GM12873 (cell line): ENCODE measurements around the gene CGB2.
A peak's percentile ranks its signal among the peaks of the same experiment; 100 is the strongest.

Experiments
- CTCF ChIP-seq: IDR thresholded peaks from 2 replicates; pipeline ENCODE4 v1.5.1; 2012; ENCODE audit warnings: low read depth, mild to moderate bottlenecking, moderate library complexity, low read length, control low read depth; ENCODE audit not compliant: insufficient read depth; ENCODE audit errors: missing control alignments

The CGB2 gene

DNA sequence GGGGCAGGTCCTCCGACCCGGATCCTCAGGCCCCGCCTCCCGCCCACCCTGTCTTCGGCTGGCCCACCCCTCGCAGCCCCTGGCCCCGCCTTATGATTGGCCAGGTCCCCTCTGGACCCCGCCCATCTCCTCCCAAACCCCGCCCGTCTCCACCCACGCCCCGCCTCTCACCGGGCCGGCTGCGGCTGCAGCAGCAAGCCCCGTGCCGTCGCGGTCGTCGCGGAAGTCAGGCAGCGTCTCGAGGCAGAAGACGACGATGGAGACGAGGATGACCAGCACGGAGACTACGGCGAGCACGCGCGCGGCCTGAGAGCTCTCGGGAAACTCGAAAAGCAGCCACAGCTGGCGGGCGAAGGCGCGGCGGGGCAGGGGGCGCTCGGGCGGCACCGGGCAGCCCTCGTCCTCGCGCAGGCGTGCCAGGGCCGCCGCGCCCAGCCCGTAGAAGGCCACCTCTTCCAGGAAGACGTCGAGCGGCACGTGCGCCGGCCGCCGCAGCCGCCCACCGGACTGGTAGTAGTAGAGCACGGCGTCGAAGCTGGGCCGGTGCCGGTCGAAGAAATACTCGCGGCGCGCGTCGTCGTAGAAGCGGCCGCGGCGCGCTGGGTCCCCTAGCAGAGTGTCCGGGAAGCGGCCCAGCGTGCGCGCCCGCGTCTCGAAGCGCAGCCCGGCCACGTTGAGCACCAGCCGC, 40.3 kb downstream of the CGB2 start:
- no peak for TF ChIP-seq CTCF

- peak; percentile 44 for TF ChIP-seq CTCF
Observed at GRCh38 chr19:49073514-49074378, 42.1 kb downstream of the CGB2 start.

DNA sequence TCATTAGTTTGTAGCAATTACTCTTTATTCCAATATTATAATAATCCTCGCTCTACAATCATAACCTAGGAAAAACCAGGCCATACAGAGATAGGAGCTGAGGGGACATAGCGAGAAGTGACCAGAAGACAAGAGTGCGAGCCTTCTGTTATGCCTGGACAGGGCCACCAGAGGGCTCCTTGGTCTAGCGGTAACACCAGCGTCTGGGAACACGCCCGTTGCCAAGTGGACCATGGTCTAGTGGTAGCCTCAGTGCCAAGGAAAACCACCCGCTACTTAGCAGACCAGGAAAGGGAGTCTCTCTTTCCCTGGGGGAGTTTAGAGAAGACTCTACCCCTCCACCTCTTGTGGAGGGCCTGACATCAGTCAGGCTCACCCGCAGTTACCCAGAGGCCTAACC, 43.2 kb downstream of the CGB2 start:
- TF ChIP-seq CTCF: peak; percentile 61

DNA sequence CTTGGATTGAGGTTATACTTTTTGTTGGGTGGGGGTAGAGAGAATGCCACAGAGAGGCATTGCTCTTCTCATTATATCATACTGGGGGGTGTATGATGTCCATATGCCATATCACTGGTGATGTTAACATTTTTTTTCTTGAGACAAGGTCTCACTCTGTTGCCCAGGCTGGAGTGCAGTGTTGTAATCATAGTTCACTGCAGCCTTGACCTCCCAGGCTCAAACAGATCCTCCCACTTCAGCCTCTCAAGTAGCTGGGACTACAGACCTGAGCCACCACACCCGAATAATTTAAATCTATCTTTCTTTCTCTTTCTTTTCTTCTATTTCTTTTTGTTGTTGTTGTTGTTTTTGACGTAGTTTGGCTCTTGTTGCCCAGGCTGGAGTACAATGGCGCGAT, 48.7 kb downstream of the CGB2 start:
- no peak for TF ChIP-seq CTCF

DNA sequence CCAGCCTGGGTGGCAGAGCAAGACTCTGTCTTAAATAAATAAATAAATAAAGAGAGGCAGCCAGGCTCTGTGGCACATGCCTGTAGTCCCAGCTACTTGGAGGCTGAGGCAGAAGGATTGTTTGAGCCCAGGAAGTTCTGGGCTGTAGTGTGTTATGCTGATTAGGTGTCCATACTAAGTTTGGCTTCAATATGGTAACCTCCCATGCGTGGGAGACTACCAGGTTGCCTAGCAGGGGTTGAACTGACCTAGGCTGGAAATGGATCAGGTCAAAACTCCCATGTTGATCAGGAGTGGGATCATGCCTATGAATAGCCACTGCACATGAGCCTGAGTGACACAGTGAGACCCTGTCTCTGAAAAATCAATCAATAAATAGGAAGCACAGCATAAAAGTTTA, 49.6 kb downstream of the CGB2 start:
- no peak for TF ChIP-seq CTCF
